Renal cortex interstitium (tissue), 11 donors: Measurements from ENCODE around the gene TAPT1. TPM values are rescaled to one million over a fixed set of nuclear protein-coding genes. Genes with fewer than 3 reads are reported as not detected.
"Not testable (repeated sequence)": the region's sequence is repeated elsewhere in the genome, so short reads cannot be mapped to it uniquely, and the experiment has no call there.

Experiments used
- DNase-seq, 11 donors: peaks; one replicate each; pipeline ENCODE4 v3.0.0-alpha.2; 2013; ENCODE audit warnings: low read depth in 9 of 11, low spot score in 4 of 11; ENCODE audit errors: extremely low read depth in 1 of 11
- polyA plus RNA-seq, 3 donors: library from polyadenylated mRNA; unstranded; fragments of 120-200 nt; gene quantifications; one replicate each; pipeline ENCODE4 v1.2.1, GENCODE V29; 2013; ENCODE audit not compliant: insufficient read length in 3 of 3

Gene TAPT1
- polyA plus RNA-seq, 3 donors: 31.9 to 46.5 (median 38.2) TPM

DNA sequence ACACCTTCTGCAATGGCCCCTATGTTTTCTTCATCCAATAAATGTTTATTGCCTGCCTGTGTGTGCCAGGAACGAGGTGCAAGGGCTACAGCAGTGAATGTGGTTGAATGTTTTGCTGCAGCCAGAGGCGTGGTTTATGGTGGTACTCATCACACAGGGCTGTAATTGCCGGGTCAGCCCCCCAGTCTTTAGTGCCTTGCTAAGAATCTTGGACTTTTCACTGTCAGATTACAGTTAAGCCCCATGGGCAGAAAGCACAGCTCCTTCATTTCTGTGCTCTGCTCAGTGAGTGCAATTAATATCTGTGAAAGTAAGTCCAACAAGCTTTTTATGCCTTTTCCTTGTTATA lies 67.8 kb downstream of the TAPT1 start:
- DNase-seq: no peak

DNA sequence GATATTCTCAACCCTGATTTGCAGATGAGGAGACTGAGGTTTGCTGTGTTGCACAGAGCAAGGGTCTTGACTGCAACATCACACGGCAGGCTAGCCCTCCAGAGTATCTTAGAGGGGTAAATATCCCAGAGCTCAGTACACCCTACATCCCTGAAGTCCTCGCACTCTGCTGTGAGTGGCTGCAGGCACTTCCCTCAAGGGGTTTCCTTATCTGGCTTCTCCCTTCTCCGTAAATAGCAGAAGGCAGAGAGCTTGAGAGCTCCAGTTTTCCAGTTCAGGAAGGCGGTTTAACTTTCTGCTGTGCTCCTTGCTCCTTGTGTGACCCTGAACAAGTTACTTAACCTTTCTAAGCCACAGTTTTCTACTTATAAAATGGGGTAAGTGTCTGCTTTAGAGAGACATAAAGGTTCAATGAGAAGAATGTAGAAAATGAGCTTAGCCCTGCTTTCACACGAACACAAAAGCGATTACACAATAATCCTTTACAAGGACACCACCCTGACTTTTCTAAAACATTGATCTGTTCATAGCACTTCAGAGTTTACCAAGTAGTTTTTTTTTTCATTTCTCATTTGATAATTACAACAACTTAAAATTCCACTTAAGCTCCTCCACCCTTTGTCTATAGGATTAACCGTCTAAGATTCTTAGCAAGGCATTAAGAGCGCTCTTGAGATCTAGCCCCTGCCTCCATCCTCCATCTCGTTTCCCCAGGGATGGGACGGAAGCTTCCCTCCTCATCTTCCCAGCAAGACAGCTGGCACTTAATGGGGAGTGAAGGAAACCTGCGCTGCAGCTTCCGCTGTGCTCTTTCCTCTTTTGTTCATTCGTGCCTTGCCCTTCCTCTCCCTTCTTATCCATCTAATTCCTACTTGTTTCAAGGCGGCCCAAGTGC lies 68.4 kb downstream of the TAPT1 start:
- no peak for DNase-seq

- no peak for DNase-seq
Measured at GRCh38 chr4:16155528-16156169, 70.6 kb downstream of the TAPT1 start.

DNA sequence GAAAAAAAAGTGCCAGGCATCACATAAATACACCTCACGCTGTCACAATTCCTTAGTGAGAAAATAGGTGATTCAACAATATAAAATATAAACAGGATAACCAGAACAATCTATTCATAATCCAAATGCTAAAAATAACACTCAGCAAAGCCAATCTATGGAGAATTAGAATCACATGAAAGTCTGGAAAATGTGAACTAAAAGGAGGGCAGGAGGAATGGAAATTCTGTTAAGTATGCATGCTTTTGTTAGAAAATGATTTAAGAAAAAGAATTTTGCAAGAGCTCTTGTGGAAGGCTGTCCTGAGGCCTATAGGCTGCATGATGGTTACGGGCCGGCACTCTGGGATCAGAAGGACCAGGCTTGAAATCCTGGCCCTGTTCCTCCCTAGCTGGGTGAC lies 71.8 kb downstream of the TAPT1 start:
- DNase-seq: no peak

- DNase-seq: no peak
Measured at GRCh38 chr4:16150716-16151115, 75.6 kb downstream of the TAPT1 start.

- DNase-seq: not testable (repeated sequence)
Measured at GRCh38 chr4:16144913-16145312, 81.4 kb downstream of the TAPT1 start.

GRCh38 chr4:16142598-16143310 lies 83.5 kb downstream of the TAPT1 start:
- no peak for DNase-seq

- DNase-seq: peak; percentile 15 to 62 (median 40)
Measured at GRCh38 chr4:16140879-16141249, 85.4 kb downstream of the TAPT1 start.

DNA sequence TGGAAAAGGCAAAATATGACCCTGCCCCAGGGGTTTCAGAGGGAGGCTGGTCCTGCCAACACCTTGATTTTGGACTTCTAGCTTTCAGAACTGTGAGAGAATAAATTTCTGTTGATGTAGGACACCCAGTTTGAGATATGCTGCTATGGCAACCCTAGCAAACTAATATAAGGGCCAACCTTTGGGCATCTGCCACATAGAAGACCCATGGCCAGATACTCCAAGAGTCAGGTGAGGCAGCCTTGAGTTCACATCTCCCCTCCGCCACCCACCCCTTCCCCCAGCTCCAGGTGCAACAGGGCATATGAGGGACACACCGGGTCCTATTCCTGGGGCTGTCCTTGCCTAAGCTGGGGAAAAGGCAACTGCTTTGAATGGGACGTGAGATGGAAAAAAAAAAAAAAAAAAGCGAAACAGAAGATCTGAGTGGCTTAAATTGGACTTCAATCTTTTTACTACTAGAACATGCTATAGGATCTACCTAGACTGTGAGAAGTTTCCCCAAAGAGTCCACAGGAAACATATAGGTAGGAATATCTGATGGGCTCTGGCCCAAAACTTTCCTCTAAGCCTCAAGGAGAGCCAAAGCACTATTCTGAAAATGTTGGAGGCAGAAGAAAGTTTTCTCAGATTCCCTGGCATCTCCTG lies 85.9 kb downstream of the TAPT1 start:
- no peak for DNase-seq

DNA sequence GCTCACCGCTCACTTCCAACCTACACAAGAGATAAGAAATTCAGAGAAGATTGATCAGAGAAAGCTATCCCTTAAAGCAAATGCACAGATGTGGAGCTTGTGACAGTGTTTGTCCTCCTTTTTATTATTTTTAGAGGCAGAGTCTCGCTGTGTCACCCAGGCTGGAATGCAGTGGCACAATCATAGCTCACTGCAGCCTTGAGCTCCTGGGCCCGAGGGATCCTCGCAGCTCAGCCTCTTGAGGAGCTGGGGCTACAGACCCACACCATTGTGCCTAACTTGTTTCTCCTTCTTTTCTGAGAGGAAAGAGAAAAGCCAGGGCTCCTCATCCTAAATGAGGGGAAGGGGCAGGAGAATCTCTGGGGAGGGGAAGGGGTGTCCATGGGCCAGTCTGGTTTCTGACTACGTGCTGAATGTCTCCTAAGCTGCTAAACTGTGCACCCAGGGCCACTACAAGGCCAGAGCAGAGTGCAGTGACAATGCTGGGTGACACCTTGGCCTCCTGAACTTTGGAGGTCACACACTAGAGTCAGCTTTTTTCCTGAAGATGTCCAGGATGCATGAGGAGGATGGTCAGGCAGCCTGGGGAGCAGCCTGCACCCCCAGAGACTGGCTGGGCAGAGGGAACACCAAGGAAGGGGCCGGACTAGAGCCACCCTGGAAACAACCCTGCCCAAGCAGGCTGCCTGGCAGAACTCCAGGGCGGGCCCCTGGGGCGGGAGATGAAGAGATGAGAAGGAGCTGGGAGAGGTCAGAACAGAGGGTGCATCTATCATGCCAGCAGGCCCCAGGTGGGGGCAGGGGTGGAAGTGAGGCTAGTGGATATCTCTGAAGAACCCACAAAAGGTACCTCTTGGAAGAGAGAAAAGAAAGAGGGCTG lies 87.0 kb downstream of the TAPT1 start:
- DNase-seq: no peak

GRCh38 chr4:16136827-16137226 lies 89.4 kb downstream of the TAPT1 start:
- DNase-seq: no peak

GRCh38 chr4:16136311-16136710 lies 90.0 kb downstream of the TAPT1 start:
- no peak for DNase-seq

DNA sequence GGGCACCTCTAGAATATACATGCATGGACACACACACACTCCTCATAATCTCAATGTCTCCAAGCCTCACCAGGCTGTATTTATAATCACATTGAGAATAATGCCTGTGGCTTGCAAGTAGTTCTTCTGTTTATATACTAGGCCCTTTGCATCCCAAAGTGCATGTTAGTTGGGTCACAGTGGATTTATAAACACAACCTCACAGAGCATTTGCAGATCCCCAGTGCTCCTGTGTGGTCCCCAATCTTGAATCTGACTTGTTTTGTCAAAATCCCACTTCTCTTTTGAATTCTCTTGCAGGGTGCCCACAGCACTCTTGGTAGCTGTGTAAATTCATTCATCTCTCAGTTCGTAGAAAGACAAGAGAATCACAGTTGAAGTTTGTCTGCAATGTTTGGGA lies 92.9 kb downstream of the TAPT1 start:
- DNase-seq: no peak

- no peak for DNase-seq
Measured at GRCh38 chr4:16131293-16131692, 95.0 kb downstream of the TAPT1 start.

- no peak for DNase-seq
Measured at GRCh38 chr4:16129336-16129735, 96.9 kb downstream of the TAPT1 start.

DNA sequence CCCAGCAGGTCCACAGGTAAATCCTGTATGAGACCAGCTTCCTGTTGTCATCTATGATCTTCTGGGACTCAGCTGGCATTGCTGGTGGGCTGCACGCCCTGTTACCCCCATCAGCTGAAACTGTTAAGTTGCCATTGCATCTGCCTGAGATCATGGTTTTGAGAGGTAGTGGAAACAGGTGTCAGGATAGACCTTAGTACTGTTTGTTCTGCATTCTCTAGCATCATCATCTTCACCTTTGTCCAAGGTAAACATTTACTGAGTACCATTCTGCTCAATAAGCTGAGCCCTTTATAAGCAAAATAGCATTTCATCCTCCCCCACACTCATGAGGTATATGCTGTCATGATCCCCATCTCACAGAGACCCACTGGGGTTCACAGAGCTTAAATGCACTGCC lies 99.6 kb downstream of the TAPT1 start:
- DNase-seq: no peak

DNA sequence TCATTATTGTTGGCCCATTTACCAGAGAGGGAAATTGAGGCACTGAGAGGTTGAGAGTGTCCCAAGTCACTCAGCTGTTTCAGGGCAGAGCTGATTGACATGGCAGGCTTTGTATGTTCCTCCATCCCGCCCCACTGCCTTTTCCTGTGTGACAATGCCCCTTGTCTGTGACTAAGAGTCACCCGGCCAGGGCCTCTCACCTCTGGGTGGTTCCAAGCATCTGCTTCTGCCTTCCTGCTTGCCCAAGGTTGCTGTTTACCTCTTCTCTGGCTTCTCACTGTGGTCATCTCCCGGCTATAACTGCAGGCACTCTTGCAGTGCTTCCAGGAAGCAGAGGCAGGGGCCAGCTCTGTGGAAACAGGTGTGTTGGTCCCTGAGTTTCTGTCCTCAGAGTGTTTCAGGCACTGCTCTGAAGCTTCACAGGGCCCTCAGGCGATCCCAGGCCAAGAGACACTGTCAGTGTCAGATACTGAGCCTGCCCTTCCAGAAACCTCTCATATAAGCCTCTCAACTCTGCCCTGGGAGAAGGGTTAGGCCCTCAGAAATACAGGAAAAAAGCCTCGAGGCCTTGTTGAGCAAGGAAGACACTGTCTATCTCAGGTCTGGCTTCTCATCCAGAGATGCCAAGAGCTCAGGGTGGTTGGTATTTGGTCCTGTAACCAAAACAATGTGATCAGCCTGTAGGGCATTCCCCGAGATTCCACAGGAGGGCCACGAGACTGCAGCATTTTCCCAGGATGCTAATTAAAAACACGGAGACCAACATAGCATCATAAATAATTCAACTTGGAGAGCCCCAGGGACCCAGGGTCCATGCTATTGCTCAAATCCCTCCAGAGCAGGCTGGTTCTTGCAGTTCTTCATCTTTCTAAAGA lies 100.5 kb downstream of the TAPT1 start:
- no peak for DNase-seq

- DNase-seq: no peak
Measured at GRCh38 chr4:16124232-16124631, 102.0 kb downstream of the TAPT1 start.
